HL-60 (cell line): ENCODE measurements around the gene ELL2.

ENCODE experiments used
- CTCF ChIP-seq: IDR thresholded peaks from one replicate; pipeline ENCODE4 v1.5.1; 2011; ENCODE audit warnings: low read length, control low read depth, inconsistent platforms; ENCODE audit not compliant: insufficient read depth
- POLR2AphosphoS5 ChIP-seq: IDR thresholded peaks from 2 replicates; pipeline ENCODE4 v1.6.1; 2012; ENCODE audit warnings: low read depth

GRCh38 chr5:95927927-95928723 is 33.5 kb downstream of the ELL2 start:
- TF ChIP-seq CTCF (no peak), POLR2AphosphoS5 (no peak)
